ENCODE results near the gene CD4. TPM values are rescaled to one million over a fixed set of nuclear protein-coding genes. Genes with fewer than 3 reads are reported as not detected.

The CD4 gene
- total RNA-seq, 1 experiment from 2014 or later, result 0.42 TPM

- no peak for DNase-seq (ENCODE audit: low read depth, low spot score)
- Histone ChIP-seq H3K9ac (ENCODE audit: low read length) (peak within 1 kb of the TSS; percentile 99), H3K9me2 (ENCODE audit: insufficient read depth) (no peaks in the 10 kb centered on the region), H3K79me2 (ENCODE audit: insufficient read depth, low read length) (peaks cover 31% of the 10 kb centered on the region), H3K4me1 (ENCODE audit: control insufficient read depth in 1 of 2, insufficient read depth in 2 of 2, low read length in 2 of 2) (peaks cover 12 to 34% of the 10 kb centered on the region in 2 experiments), H3K4me3 (replicated peaks in 1 of 2; ENCODE audit: low read depth in 1 of 2, low read length in 2 of 2) (peak within 1 kb of the TSS; percentile 79 to 95), H3K4me2 (ENCODE audit: low read length) (peak within 1 kb of the TSS; percentile 91), H2AFZ (ENCODE audit: low read depth, low read length, poor library complexity, severe bottlenecking) (no peak within 1 kb of the TSS), H3K36me3 (ENCODE audit: control insufficient read depth in 1 of 2, insufficient read depth in 2 of 2, low read length in 2 of 2) (peaks cover 6 to 19% of the 10 kb centered on the region in 2 experiments; a peak in 3 of 4 replicates), H3K27ac (ENCODE audit: low read depth, low read length) (peak within 1 kb of the TSS; percentile 88), H3K27me3 (ENCODE audit: insufficient read depth, low read length) (no peaks in the 10 kb centered on the region), H4K20me1 (ENCODE audit: insufficient read depth) (no peaks in the 10 kb centered on the region), H3K9me3 (ENCODE audit: control insufficient read depth in 1 of 2, insufficient read depth in 1 of 2, low read depth in 1 of 2, low read length in 2 of 2) (no peaks in the 10 kb centered on the region)
- peak; percentile 45 for TF ChIP-seq POLR2A (IDR thresholded peaks at IDR 0.05; ENCODE audit: borderline replicate concordance, extremely low read depth, insufficient read depth, insufficient read length)
- peak; percentile 7 for TF ChIP-seq TCF7L2 (IDR thresholded peaks at IDR 0.05; ENCODE audit: borderline replicate concordance, extremely low read depth, insufficient read depth, insufficient read length)
- TF ChIP-seq, protein P1, sequence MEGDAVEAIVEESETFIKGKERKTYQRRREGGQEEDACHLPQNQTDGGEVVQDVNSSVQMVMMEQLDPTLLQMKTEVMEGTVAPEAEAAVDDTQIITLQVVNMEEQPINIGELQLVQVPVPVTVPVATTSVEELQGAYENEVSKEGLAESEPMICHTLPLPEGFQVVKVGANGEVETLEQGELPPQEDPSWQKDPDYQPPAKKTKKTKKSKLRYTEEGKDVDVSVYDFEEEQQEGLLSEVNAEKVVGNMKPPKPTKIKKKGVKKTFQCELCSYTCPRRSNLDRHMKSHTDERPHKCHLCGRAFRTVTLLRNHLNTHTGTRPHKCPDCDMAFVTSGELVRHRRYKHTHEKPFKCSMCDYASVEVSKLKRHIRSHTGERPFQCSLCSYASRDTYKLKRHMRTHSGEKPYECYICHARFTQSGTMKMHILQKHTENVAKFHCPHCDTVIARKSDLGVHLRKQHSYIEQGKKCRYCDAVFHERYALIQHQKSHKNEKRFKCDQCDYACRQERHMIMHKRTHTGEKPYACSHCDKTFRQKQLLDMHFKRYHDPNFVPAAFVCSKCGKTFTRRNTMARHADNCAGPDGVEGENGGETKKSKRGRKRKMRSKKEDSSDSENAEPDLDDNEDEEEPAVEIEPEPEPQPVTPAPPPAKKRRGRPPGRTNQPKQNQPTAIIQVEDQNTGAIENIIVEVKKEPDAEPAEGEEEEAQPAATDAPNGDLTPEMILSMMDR (IDR thresholded peaks at IDR 0.05 in 2 of 3, conservative IDR thresholded peaks at IDR 0.05 in 1 of 3; ENCODE audit: borderline replicate concordance in 1 of 3, insufficient read depth in 1 of 3, low read depth in 2 of 3, low read length in 2 of 3), result no peak
- ChIA-PET CTCF (interaction anchor here (1.0 to 2.7 kb wide), 5 partner anchors 24 to 257 kb away, joined by 3 to 11 read pairs (median 5); partner anchors contain the start of genes CDCA3, MLF2, PTMS and USP5), RAD21 (ENCODE audit: low non-redundant PET in 1 of 2, low total read pairs in 2 of 2, uncharacterized antibody in 2 of 2, unreplicated experiment in 2 of 2) (no interaction called here), POLR2A (interaction anchor here (1.0 to 3.6 kb wide), 4 partner anchors 24 to 139 kb away, joined by 3 to 12 read pairs (median 8); partner anchors contain the start of genes CDCA3, PTMS, USP5 and ZNF384)
- peak; percentile 19 for ATAC-seq
- no TSS peak for BruUV-seq (replicated peaks)
- intact Hi-C loops (cut with micrococcal nuclease), result no loop called here
These were observed 38.9 kb downstream of the CD4 start, which contains the start of gene P3H3 for GRCh38 chr12:6827982-6828780. Gene P3H3 (plus strand): TSS chr12:6828407. CDS start chr12:6828441, 34 bp downstream.
